Spleen (tissue), 3 donors: ENCODE data around the gene IFNLR1.

Source experiments
- POLR2A ChIP-seq, 3 donors: fragments of 450-650 bp; IDR thresholded peaks; one replicate each; pipeline ENCODE4 v1.5.1; 2017; ENCODE audit warnings: antibody characterized with exemption in 3 of 3, mild to moderate bottlenecking in 1 of 3
- POLR2AphosphoS5 ChIP-seq, 3 donors: sonication (generic); formaldehyde crosslinking; IDR thresholded peaks; one replicate each; pipeline ENCODE4 v1.5.1; 2017; ENCODE audit warnings: antibody characterized with exemption in 3 of 3

DNA sequence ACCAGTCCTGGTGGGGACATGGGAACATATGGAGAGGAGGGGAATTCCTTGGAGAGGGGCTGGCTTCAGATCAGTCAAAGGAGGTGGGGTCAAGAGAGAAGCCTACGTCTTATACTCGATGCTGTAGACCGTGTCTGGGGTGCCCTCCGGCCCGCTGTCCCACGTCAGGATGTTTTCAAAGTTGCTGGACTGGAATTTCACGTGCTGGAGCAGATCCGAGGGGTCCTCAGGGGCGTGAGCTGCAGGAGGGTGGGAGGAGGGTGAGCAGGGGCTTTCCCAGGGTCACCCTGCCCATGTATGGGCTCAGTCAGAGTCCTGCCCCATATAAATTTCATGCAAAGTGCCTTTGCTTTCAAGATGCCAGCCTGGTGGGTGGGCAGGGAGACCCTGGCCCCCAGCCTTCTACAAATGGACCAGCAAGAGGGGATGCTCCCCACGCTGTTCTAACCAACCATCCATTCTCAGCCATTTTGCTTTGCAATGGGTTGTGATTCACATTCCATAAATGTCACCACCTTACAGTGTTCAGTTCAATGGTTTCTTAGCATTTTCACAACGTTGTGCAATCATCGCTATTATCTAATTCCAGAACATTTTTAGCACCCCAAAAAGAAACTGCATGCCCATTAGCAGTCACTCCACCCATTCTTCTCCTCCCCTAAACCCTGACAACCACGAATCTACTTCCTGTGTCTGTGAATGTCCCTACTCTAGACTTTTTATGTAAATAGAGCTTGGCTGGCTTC, 48.4 kb downstream of the IFNLR1 start:
- no peak for TF ChIP-seq POLR2AphosphoS5 (IDR thresholded peaks at IDR 0.05)
- TF ChIP-seq POLR2A (IDR thresholded peaks at IDR 0.05): no peak
